GM18519 (cell line): ENCODE measurements around the gene DEGS2.

ENCODE experiments used
- ATAC-seq: cut with Tn5 transposase; IDR thresholded peaks from one replicate; pipeline ENCODE4 v1.9.1; 2021; ENCODE audit warnings: mild to moderate bottlenecking, moderate library complexity; ENCODE audit not compliant: unreplicated experiment, low FRiP score

DEGS2 gene

GRCh38 chr14:100102156-100102785 is 57.2 kb downstream of the DEGS2 start:
- ATAC-seq, result no peak

GRCh38 chr14:100100032-100100703 is 59.3 kb downstream of the DEGS2 start:
- no peak for ATAC-seq

- ATAC-seq, result no peak
Observed at GRCh38 chr14:100098171-100098570, 61.3 kb downstream of the DEGS2 start.

GRCh38 chr14:100096656-100097055 is 62.8 kb downstream of the DEGS2 start:
- ATAC-seq, result no peak
